ENCODE measurements around the gene GABPB2. TPM values are rescaled to one million over a fixed set of nuclear protein-coding genes. Genes with fewer than 3 reads are reported as not detected.

The GABPB2 gene
- total RNA-seq, 1 experiment from 2014 or later = 12.5 TPM

DNA sequence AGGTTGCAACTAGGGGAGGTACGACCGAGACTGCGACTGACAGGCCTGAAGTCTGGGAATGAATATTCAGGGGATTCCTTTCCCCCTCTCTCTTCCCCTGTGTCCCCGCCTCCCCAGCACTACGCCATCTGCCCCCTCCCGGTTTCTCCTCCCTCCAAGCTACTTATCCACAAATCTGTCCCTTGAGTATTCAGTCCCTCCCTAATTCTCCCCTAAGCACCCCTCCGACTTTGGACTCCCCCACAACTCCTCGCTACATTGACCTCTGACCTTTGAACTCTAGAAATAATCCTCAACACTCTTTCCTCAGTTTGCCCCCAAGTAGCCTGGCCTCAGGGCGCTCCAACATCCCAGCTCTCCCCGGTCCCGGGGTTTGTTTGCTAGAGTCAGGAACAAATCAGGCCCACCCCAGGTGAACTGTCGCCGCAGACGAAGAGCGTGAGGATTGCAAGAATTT, 94.7 kb downstream of the GABPB2 start:
- peaks cover 23% of the 10 kb centered on the region for H3K36me3 ChIP-seq (ENCODE audit: insufficient read depth, low read length, poor library complexity, severe bottlenecking)
- intact Hi-C loops (cut with micrococcal nuclease; ENCODE audit: unreplicated experiment) = no loop called here
- CTCF ChIA-PET = interaction anchor here (1.6 kb wide), 1 partner anchor 65 kb away, joined by 9 read pairs; no protein-coding TSS in a partner anchor

DNA sequence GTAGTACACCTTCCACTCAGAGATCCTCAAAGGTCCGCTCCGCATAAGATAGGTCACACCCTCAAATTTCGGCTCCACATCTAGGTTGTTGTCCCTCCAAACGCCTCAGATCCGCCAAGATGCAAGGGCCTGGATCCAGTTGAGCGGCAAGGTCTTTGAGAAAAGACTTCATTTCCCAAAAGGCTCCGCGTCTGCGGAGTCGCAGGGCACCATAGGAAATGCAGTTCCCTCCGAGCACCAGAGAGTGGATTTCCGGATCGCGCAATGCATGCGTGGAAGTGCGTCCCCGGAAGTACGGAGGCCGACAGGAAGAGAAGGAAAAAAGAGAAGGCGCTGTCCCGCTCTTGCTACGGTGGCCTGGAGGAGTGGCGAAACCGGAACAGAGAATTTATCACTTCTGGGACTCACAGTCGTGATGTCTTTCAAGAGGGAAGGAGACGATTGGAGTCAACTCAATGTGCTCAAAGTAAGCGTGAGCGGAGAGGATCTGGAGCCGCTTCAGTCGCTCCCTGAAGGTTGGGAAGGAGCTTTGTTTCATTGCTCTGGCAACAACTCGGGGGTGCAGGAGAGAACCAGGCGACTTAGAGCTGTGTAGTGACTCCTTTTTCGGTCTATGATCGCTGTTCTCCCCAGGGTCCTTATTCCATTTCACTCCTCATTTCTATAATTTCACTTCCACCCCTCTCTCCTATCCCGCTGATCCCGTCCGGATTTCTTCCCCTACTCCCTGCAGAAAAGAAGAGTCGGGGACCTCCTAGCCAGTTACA, 95.4 kb downstream of the GABPB2 start, which contains the start of the genes LYSMD1 and SCNM1:
Gene LYSMD1 (minus strand): TSS at position 165 of the 767 bp plus-strand sequence. CDS start 644 bp downstream, outside the sequence.
Gene SCNM1 (plus strand): TSS at position 407 of the 767 bp plus-strand sequence. CDS start 9 bp downstream, at position 416.
- no peaks in the 10 kb centered on the region for H3K9me3 ChIP-seq (ENCODE audit: low read depth, low read length, poor library complexity, severe bottlenecking)
- H3K36me3 ChIP-seq (ENCODE audit: insufficient read depth, low read length, poor library complexity, severe bottlenecking) = peaks cover 23% of the 10 kb centered on the region
- no peaks in the 10 kb centered on the region for H3K27me3 ChIP-seq (replicated peaks; ENCODE audit: insufficient read depth, low read depth, low read length, poor library complexity)
- ChIA-PET POLR2A (ENCODE audit: low non-redundant PET) (no interaction called here), CTCF (interaction anchor here (0.5 to 1.6 kb wide), 2 partner anchors 66 to 116 kb away, joined by 3 to 9 read pairs; no protein-coding TSS in a partner anchor)
- H3K27ac ChIP-seq (ENCODE audit: low read depth, low read length, poor library complexity, severe bottlenecking) = peak within 1 kb of the TSS; percentile 81
- TF ChIP-seq, protein P1, sequence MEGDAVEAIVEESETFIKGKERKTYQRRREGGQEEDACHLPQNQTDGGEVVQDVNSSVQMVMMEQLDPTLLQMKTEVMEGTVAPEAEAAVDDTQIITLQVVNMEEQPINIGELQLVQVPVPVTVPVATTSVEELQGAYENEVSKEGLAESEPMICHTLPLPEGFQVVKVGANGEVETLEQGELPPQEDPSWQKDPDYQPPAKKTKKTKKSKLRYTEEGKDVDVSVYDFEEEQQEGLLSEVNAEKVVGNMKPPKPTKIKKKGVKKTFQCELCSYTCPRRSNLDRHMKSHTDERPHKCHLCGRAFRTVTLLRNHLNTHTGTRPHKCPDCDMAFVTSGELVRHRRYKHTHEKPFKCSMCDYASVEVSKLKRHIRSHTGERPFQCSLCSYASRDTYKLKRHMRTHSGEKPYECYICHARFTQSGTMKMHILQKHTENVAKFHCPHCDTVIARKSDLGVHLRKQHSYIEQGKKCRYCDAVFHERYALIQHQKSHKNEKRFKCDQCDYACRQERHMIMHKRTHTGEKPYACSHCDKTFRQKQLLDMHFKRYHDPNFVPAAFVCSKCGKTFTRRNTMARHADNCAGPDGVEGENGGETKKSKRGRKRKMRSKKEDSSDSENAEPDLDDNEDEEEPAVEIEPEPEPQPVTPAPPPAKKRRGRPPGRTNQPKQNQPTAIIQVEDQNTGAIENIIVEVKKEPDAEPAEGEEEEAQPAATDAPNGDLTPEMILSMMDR (conservative IDR thresholded peaks at IDR 0.05; ENCODE audit: low read depth, low read length) = no peak
- no peak for TF ChIP-seq EZH2 (IDR thresholded peaks at IDR 0.05; ENCODE audit: borderline replicate concordance, low read depth, low read length, poor library complexity, severe bottlenecking)
- intact Hi-C loops (cut with micrococcal nuclease; ENCODE audit: unreplicated experiment) = no loop called here
- DNase-seq (ENCODE audit: low spot score) = peak; percentile 100
- peak within 1 kb of the TSS; percentile 73 for H3K4me3 ChIP-seq (ENCODE audit: low read depth, low read length, poor library complexity, severe bottlenecking)
- TSS peak; percentile 77 for BruUV-seq (replicated peaks)
- peaks cover 13% of the 10 kb centered on the region for H3K4me1 ChIP-seq (ENCODE audit: insufficient read depth, low read length, poor library complexity, severe bottlenecking)

More for the DNA sequence above, 94.7 kb downstream of the GABPB2 start:
- Histone ChIP-seq H3K9me3 (ENCODE audit: low read depth, low read length, poor library complexity, severe bottlenecking) (no peaks in the 10 kb centered on the region), H3K27me3 (replicated peaks; ENCODE audit: insufficient read depth, low read depth, low read length, poor library complexity) (no peaks in the 10 kb centered on the region), H3K4me1 (ENCODE audit: insufficient read depth, low read length, poor library complexity, severe bottlenecking) (peaks cover 13% of the 10 kb centered on the region), H3K4me3 (ENCODE audit: low read depth, low read length, poor library complexity, severe bottlenecking) (peak overlapping the region; percentile 73), H3K27ac (ENCODE audit: low read depth, low read length, poor library complexity, severe bottlenecking) (peak overlapping the region; percentile 81)
- BruUV-seq (replicated peaks) = no TSS peak
- no peak for TF ChIP-seq EZH2 (IDR thresholded peaks at IDR 0.05; ENCODE audit: borderline replicate concordance, low read depth, low read length, poor library complexity, severe bottlenecking)
- POLR2A ChIA-PET (ENCODE audit: low non-redundant PET) = interaction anchor here (0.6 kb wide), 1 partner anchor 11 kb away, joined by 3 read pairs; no protein-coding TSS in a partner anchor
- peak; percentile 88 for DNase-seq (ENCODE audit: low spot score)

DNA sequence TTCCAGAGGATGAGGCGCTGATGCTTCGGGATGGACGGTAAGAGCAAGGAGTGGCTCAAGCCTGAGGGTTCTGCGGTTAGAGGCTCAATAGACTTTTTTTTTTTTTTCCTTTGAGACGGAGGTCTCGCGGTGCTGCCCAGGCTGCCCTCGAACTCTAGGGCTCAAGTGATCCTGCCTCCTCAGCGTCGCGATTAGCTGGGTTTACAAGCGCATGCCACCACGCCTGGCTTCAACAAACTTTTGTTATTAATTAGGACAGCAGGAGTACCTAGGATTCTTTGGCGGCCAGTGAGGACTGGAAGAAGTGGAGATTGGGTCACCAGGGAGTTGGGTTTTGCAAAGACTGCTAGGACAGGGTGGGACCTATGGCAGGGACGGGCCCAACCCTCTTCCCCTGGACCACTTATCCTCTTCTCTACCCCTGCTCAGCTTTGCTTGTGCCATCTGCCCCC, 96.0 kb downstream of the GABPB2 start:
- ChIA-PET CTCF (interaction anchor here (0.5 to 0.9 kb wide), 2 partner anchors 67 to 115 kb away, joined by 3 read pairs; no protein-coding TSS in a partner anchor), POLR2A (ENCODE audit: low non-redundant PET) (no interaction called here)
- intact Hi-C loops (cut with micrococcal nuclease; ENCODE audit: unreplicated experiment) = no loop called here
- Histone ChIP-seq H3K27ac (ENCODE audit: low read depth, low read length, poor library complexity, severe bottlenecking) (peak overlapping the region; percentile 81), H3K36me3 (ENCODE audit: insufficient read depth, low read length, poor library complexity, severe bottlenecking) (peaks cover 21% of the 10 kb centered on the region), H3K4me3 (ENCODE audit: low read depth, low read length, poor library complexity, severe bottlenecking) (peak overlapping the region; percentile 73), H3K9me3 (ENCODE audit: low read depth, low read length, poor library complexity, severe bottlenecking) (no peaks in the 10 kb centered on the region), H3K4me1 (ENCODE audit: insufficient read depth, low read length, poor library complexity, severe bottlenecking) (peaks cover 13% of the 10 kb centered on the region), H3K27me3 (replicated peaks; ENCODE audit: insufficient read depth, low read depth, low read length, poor library complexity) (no peaks in the 10 kb centered on the region)
- DNase-seq (ENCODE audit: low spot score) = peak; percentile 21
- no TSS peak for BruUV-seq (replicated peaks)
- TF ChIP-seq, protein P1 (conservative IDR thresholded peaks at IDR 0.05; ENCODE audit: low read depth, low read length) = no peak
